ENCODE data around the gene PDE6G.
A peak's percentile ranks its signal among the peaks of the same experiment; 100 is the strongest.
"Not testable (repeated sequence)": the region's sequence is repeated elsewhere in the genome, so short reads cannot be mapped to it uniquely, and the experiment has no call there.

The PDE6G gene

DNA sequence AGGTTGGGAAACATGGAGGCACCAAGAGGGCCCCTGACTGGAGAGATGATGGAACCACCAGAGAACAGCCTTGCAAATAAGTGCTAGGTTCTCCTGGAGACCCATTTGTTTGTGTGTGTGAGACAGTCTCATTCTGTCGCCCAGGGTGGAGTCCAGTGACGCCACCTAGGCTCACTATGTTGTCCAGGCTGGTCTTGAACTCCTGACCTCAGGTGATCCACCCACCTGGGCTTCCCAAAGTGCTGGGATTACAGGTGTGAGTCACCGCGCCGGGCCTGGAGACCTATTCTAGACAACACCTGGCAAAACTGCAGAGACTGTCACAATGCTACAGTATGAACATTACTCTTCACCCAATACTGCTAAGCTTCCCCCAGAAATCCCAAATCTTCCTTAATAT lies 20.9 kb downstream of the PDE6G start:
- DNase-seq (ENCODE audit: low read depth in 3 of 3): no peak

DNA sequence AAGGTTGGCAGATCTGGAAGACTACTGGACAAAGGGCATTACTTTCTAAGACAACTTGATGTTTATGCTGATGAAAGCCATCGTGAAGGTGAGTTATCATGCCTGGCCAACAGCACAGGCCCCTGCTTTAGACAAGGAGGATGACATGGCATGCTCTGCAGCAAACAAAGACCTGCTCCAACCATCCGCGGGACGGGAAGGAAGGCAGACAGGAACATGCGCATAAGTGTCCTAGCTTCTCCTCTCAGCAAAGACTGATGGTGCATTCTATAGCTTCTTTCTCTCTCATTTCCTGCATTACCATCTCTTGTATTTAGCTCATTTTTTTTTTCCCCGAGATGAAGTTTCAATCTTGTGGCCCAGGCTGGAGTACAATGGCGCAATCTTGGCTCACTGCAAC lies 24.9 kb downstream of the PDE6G start:
- no peak for DNase-seq (ENCODE audit: low read depth in 3 of 3)

DNA sequence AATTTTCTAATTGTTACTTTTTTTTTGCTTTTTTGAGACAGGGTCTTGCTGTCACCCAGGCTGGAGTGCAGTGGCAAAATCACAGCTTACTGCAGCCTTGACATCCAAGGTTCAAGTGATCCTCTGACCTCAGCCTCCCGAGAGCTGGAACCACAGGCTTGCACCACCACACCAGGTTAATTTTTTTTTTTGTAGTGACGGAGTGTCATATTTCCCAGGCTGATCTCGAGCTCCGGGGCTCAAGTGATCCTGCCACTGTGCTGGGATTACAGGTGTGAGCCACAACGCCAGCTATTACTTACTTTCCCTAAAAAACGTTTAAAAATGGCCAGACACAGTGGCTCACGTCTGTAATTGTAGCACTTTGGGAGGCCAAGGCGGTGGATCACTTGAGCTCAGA lies 26.1 kb downstream of the PDE6G start:
- no peak for DNase-seq (ENCODE audit: low read depth in 3 of 3)

DNA sequence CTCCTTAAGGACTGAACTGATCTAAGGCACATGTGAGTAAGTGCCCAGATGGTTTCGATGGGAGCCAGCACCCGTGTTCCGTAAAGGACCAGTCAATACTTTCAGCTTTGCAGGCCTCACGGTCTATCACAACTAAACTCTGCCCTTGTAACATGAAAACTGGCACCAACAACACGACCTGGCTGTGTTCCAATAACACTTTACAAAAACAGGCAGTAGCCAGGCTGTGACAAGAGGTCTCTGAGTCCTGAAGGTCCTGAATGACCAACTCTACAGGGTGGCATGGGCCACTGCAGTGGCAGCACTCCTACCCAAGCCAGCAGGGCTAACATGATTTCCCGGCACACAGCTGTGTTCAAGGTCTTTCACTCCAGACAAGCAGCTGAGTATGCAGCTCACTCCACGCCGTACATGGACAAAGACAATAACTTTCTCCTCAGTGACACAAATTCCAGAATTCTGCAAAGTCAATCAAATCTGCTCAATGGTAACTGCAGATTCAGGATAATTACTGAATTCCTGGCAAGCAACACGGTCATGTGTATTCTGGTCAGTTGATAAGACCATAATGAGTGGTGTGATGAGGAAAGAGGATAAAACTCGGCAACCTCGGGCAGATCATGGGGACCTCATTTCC lies 34.7 kb downstream of the PDE6G start:
- DNase-seq (ENCODE audit: low read depth in 3 of 3): no peak

DNA sequence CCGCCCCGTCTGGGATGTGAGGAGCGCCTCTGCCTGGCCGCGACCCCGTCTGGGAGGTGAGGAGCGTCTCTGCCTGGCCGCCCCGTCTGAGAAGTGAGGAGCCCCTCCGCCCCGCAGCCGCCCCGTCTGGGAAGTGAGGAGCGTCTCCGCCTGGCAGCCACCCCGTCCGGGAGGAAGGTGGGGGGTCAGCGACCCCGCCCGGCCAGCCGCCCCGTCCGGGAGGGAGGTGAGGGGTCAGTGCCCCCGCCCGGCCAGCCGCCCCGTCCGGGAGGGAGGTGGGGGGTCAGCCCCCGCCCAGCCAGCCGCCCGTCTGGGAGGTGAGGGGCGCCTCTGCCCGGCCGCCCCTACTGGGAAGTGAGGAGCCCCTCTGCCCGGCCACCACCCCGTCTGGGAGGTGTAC lies 38.0 kb downstream of the PDE6G start:
- DNase-seq (ENCODE audit: low read depth in 3 of 3): not testable (repeated sequence)

DNA sequence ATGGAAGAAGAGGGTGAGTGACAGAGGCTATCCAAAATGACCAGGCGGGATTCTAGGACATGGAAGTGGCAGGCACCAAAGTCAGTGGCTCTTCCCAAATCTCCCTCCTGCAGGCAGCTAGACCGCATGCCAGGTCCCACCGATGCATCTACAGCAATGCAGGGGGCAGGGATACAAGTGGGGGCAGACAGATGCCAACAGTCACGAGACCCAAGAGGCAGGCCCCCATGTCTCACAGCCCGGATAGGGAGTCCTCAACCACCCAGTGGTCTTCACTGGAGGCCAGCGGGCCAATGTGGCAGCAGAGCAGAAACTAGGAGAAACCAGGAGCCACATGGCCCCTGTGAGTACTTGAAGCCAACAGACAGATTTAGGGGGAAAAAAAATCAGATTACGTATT lies 39.5 kb downstream of the PDE6G start:
- DNase-seq (ENCODE audit: low read depth in 3 of 3): no peak

DNA sequence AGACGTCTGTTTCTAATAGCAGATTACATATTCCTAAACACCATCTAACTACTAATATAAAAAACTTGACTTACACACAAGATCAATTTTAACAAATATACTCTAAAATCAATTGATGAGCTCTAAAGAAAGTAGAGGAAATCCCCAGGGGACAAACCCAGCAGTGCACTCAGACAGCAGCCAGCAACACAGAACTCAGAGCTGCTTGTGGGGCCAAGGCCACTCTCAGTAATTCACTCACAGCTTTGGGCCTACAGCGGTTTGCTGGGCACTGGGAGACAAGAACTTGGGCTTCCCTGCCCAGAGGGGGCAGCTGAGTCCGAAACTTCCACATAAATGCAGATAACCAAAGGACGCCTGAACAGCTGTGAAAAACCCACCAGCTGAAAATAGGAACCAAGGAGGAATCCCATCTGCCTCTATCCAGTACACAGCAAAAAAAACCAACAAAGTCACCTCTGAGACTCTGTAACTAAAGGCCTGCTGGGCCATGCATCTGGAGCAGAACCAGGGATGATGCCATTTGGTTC lies 40.9 kb downstream of the PDE6G start:
- DNase-seq (ENCODE audit: low read depth in 3 of 3): no peak

DNA sequence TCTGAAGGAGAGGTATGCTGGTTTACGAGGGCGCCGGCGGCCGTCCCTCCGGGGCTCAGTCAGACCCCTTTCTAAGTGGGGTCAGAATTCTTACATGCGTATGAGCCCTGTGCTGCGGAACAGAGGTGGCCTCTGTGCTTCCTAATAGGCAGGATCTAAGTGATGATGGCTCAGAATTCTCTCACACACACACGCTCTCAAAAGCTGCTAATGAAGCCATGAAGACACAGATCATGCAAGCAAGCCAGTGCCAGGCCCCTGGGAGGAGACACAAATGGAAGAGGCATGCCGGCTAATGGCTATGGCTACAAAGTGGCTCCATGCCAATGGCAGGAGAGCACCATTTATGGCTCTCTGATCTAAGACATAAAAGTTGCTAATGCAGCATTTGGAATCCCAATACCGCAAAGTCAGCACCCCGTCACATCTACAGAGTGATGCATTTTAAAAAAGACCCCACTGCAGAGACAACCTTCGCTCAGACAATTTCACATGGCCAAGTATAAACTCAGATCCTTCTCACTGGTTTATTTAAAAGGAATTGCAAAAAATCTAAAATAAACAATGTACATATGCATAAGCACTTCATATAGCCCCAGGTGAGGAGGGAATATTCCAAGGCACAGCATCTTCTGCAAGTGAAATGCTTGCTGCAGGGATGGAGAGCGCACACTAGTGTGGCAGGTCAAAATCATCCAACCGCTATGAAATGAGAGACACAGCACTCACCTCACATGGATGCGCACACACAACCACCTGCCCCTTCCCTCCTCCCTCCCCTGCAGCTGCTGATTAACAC lies 44.0 kb downstream of the PDE6G start:
- no peak for DNase-seq (ENCODE audit: low read depth in 3 of 3)

DNA sequence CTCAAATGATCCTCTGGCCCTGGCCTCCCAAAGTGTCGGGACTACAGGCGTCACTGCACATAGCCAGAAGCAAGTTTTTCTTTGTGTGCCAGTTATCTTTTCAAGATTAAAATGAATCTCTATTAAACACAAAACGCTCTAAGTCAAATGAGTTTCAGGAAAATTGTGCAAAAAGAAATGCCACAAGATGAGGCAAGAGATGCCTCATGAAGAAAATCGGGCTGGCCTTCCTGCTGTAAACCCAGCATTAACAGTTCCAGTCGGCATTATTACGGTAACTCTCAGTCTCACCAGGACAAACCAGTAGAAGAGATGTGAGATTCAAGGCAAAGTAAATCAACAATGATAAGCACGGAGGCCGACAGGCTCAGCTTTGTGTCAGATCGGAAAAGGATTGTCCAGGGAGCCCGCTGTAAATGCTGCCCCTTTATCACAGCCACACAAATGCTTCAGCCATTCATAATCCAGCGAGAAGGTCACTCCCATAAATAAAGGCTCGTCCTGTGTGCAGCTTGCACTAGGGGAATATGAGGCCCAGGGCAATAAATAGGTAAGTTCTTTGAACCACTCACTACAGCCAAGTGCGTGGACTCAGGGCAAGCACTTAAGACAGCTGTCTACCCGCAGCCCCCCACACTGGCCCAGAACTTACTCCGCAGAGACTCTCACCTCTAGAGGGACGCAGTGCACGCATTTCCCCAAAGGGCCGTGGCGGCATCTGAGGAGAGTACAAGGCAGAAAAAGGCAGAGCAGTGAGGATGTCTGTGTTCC lies 46.6 kb downstream of the PDE6G start:
- DNase-seq (ENCODE audit: low read depth in 3 of 3): no peak

DNA sequence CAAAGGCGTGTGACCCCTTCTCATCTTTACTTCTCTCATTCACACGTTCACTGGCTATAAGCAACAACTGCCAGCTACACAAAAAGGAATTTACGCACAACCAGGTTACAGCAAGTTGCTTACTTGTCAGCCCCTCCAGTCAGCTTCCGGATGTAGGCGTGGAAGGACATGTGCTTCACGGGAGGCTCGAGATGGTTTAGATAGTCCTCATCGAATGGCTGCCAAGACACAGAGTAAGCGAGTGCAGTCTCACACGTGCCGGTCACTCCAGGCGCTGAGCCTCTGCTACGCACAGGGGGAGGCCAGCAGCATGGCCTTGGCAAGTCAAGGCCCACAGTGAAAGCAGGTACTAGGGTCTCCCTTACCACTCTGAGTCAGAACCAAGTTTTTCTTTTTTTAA lies 47.7 kb downstream of the PDE6G start:
- DNase-seq (ENCODE audit: low read depth in 3 of 3): no peak

DNA sequence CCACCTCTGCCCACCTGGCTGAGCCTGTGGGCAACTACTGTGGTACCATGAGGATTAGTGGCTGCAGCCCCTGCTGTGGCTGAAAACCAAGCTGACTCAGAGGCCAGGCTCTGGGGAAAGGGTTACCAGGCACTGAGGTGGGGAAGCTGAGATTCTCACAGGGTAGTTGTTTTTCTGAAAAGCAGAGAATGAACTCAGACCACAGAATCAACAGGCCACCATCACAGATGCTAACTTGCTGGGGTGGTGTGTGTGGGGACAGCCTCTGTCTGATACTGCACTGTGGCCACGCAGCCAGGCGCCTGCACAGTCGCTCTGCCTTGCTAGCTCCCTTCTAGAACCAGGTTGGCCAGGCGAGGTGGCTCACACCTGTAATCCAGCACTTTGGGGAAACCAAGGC lies 48.3 kb downstream of the PDE6G start:
- no peak for DNase-seq (ENCODE audit: low read depth in 3 of 3)

DNA sequence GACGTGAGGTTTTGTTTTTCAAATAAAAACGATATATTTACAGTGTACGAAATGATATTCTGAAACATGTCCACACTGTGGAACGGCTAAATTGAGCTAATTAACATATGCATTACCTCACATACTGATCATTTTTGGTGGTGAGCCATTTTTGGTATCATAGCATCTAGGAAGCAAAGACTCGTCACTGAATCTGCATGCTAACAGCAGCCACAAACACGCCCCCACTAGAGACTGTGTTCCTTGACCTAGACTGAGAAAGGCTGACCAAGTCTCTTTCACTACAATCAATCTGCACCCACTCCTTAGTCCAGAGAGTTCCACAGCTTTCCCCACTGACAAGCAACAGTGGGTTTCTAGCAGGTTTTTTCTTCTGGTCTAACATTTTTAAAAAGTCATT lies 48.9 kb downstream of the PDE6G start:
- no peak for DNase-seq (ENCODE audit: low read depth in 3 of 3)

DNA sequence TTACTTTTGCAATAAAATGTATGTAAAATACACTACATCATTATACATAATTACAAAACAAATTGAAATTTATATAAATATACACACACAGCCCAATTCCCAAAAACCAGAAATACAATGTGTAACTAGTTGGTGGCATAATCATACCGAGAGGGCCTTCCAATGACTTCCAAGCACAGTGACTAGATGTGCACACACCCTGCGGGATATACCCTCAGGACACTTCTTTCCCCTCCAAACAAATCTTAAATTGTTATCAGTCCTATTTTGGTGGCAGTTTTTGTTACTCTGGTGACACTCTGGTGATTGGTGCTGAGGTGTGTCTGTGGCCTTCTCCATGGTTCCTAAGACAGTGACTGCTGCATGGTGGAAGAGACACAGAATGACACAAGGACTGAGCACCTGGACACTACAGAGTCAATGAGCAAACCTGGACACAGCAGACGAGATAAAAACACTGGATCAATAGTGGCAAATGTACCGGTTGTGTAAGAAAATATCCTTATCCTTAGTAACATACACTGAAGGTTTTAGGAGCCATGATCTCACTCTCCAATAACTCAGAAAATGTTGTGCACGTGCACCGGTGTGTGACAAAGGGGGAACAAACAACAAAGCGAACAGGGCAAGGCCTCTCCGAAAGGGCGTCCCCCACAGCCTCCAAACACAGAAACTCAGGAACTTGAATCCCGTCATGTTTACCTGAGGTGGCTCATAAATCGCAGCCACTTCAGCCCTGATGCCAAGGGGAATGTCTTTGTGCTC lies 52.3 kb downstream of the PDE6G start:
- DNase-seq (ENCODE audit: low read depth in 3 of 3): no peak

DNA sequence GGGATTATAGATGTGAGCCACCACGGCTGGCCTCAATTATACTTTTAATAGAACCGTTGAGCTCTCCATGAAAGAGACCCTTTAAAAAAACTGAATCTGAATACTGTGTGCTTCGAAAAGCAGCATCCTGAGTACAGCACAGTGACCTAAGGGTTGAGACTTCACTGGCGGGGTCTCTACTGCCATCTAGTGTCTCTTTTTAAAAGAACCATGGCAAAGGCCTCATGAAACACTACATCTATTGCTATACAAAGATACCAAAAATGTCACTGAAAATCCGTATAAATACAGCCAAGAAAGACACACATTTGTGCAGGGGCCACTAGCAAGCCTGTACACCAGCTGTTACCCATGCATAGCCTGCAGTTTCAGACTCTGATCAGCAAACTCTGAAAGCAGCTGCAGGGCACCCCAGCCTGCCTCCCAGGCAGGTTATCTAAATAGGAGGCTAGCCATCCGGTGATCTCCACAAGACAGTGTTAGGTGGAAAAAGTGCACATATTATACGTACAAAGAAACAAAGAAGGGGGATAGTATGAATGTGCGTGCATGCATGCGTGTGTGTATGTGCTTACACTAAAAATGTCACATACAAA lies 54.7 kb downstream of the PDE6G start:
- DNase-seq (ENCODE audit: low read depth in 3 of 3): peak in 1 of 3 experiments; percentile 9

All from stimulated activated CD4-positive, alpha-beta T cell treated with anti-CD3 and anti-CD28 coated beads, TNF-alpha, amount 100 ng/mL, for 24 hours (primary cell).